IMR-90 (cell line): ENCODE results near the gene ZNF598. TPM values are rescaled to one million over a fixed set of nuclear protein-coding genes. Genes with fewer than 3 reads are reported as not detected.

Experiments
- ATAC-seq: fragments of 200-7000 bp; cut with Tn5 transposase; 2 replicates; pipeline ENCODE4 v1.9.1; 2020; ENCODE audit warnings: low read depth, mild to moderate bottlenecking, moderate library complexity
- BruUV-seq: library from RNA; stranded (reverse); fragments of 400-500 nt; replicated peaks from 2 replicates; lab custom pipeline; 2021; lab: Mats Ljungman, UMichigan
- CTCF ChIA-PET: fragments of 300-600 bp; formaldehyde crosslinking; extraction: SDS; loops from one replicate; lab custom pipeline; 2021; ENCODE audit warnings: antibody characterized with exemption; lab: Yijun Ruan, JAX
- POLR2A ChIA-PET: fragments of 300-600 bp; sonication (Branson Sonifier 250); formaldehyde crosslinking; loops from one replicate; lab custom pipeline; 2022; ENCODE audit warnings: antibody characterized with exemption; ENCODE audit not compliant: unreplicated experiment; lab: Charles Lee
- DNase-seq: peaks from one replicate; pipeline ENCODE4 v3.0.0; 2013
- H2AFZ ChIP-seq: replicated peaks from 2 replicates; pipeline ENCODE3; 2013; ENCODE audit warnings: low read length, mild to moderate bottlenecking; ENCODE audit not compliant: poor library complexity
- H2AK5ac ChIP-seq: 2 replicates; pipeline ENCODE4 v1.6.1; 2013; ENCODE audit warnings: low read depth, low read length, inconsistent platforms
- H2AK9ac ChIP-seq: replicated peaks from 2 replicates; pipeline ENCODE3; 2013; ENCODE audit warnings: mild to moderate bottlenecking, low read depth, low read length, moderate library complexity; ENCODE audit not compliant: poor library complexity
- H2BK120ac ChIP-seq: 2 replicates; pipeline ENCODE4 v1.6.1; 2013; ENCODE audit warnings: low read depth, low read length, inconsistent platforms
- H2BK15ac ChIP-seq: 3 replicates; pipeline ENCODE4 v1.6.1; 2013; ENCODE audit warnings: low read depth, low read length, inconsistent platforms
- H2BK20ac ChIP-seq: 2 replicates; pipeline ENCODE4 v1.6.1; 2013; ENCODE audit warnings: low read depth, mild to moderate bottlenecking, inconsistent platforms, low read length, moderate library complexity
- H2BK5ac ChIP-seq: 2 replicates; pipeline ENCODE4 v1.6.1; 2013; ENCODE audit warnings: mild to moderate bottlenecking, low read depth, low read length, inconsistent platforms; ENCODE audit not compliant: poor library complexity, severe bottlenecking
- H3K14ac ChIP-seq: replicated peaks from 2 replicates; pipeline ENCODE4 v1.6.1; 2013; ENCODE audit warnings: low read depth, low read length, inconsistent platforms
- H3K18ac ChIP-seq: 2 replicates; pipeline ENCODE4 v1.6.1; 2013; ENCODE audit warnings: low read depth, low read length, control low read depth
- H3K23ac ChIP-seq: 2 replicates; pipeline ENCODE4 v1.6.1; 2013; ENCODE audit warnings: low read depth, low read length, inconsistent platforms
- H3K27ac ChIP-seq: 2 replicates; pipeline ENCODE4 v1.5.1; 2013; ENCODE audit warnings: mild to moderate bottlenecking, control low read depth, low read length; ENCODE audit not compliant: insufficient read depth
- H3K27me3 ChIP-seq: 2 replicates; pipeline ENCODE4 v1.6.1; 2013; ENCODE audit warnings: low read length; ENCODE audit not compliant: control insufficient read depth, insufficient read depth
- H3K36me3 ChIP-seq: 2 replicates; pipeline ENCODE4 v1.6.1; 2013; ENCODE audit warnings: low read length, mixed read lengths; ENCODE audit not compliant: control insufficient read depth, insufficient read depth
- H3K4ac ChIP-seq: 2 replicates; pipeline ENCODE4 v1.6.1; 2013; ENCODE audit warnings: low read depth, low read length, inconsistent platforms
- H3K4me1 ChIP-seq: 2 replicates; pipeline ENCODE4 v1.6.1; 2013; ENCODE audit warnings: low read length, mixed read lengths; ENCODE audit not compliant: control insufficient read depth, insufficient read depth
- H3K4me2 ChIP-seq: 2 replicates; pipeline ENCODE4 v1.6.1; 2013; ENCODE audit warnings: low read depth, mild to moderate bottlenecking, control low read depth, low read length, moderate library complexity
- H3K4me3 ChIP-seq: 2 replicates; pipeline ENCODE4 v1.5.1; 2013; ENCODE audit warnings: low read depth, mild to moderate bottlenecking, control low read depth, low read length, moderate library complexity; ENCODE audit not compliant: insufficient read depth
- H3K56ac ChIP-seq: 2 replicates; pipeline ENCODE4 v1.6.1; 2013; ENCODE audit warnings: low read length, inconsistent platforms; ENCODE audit not compliant: insufficient read depth; ENCODE audit errors: extremely low read depth
- H3K79me1 ChIP-seq, 2 experiments: 2 replicates each; pipeline ENCODE4 v1.6.1; 2013; ENCODE audit warnings: low read length in 2 of 2, inconsistent platforms in 1 of 2, low read depth in 1 of 2
- H3K9ac ChIP-seq: 2 replicates; pipeline ENCODE4 v1.6.1; 2013; ENCODE audit warnings: low read depth, low read length, control low read depth
- H3K9me1 ChIP-seq: 2 replicates; pipeline ENCODE4 v1.6.1; 2013; ENCODE audit warnings: low read length, inconsistent platforms; ENCODE audit not compliant: insufficient read depth
- H3K9me3 ChIP-seq: 2 replicates; pipeline ENCODE4 v1.6.1; 2013; ENCODE audit warnings: low read length; ENCODE audit not compliant: control insufficient read depth, insufficient read depth
- H4K20me1 ChIP-seq: 2 replicates; pipeline ENCODE4 v1.6.1; 2013; ENCODE audit warnings: low read length, inconsistent platforms; ENCODE audit not compliant: insufficient read depth
- H4K5ac ChIP-seq: 2 replicates; pipeline ENCODE4 v1.6.1; 2013; ENCODE audit warnings: mild to moderate bottlenecking, low read depth, low read length, control low read depth
- H4K8ac ChIP-seq, 2 experiments: 2 replicates each; pipeline ENCODE4 v1.6.1; 2013; ENCODE audit warnings: low read depth in 2 of 2, low read length in 2 of 2, control low read depth in 1 of 2, inconsistent platforms in 1 of 2
- H4K91ac ChIP-seq: 2 replicates; pipeline ENCODE4 v1.6.1; 2013; ENCODE audit warnings: low read depth, low read length, inconsistent platforms; ENCODE audit not compliant: insufficient read depth
- BHLHE40 ChIP-seq: fragments of 150-350 bp; IDR thresholded peaks from 2 replicates; pipeline ENCODE4 v1.6.1; 2016; ENCODE audit warnings: mild to moderate bottlenecking, low read depth, low read length
- CTCF ChIP-seq: conservative IDR thresholded peaks from 2 replicates; pipeline ENCODE4 v1.5.1; 2012; ENCODE audit warnings: mild to moderate bottlenecking, low read depth, low read length, improper control_type of control experiment
- ELK1 ChIP-seq: fragments of 150-350 bp; IDR thresholded peaks from 2 replicates; pipeline ENCODE4 v1.6.1; 2016; ENCODE audit warnings: low read depth, mild to moderate bottlenecking, low read length, moderate library complexity, borderline replicate concordance
- MAFK ChIP-seq: IDR thresholded peaks from 2 replicates; pipeline ENCODE4 v1.6.1; 2012; ENCODE audit warnings: low read depth, low read length, improper control_type of control experiment
- MAZ ChIP-seq: IDR thresholded peaks from 2 replicates; pipeline ENCODE4 v1.6.1; 2012; ENCODE audit warnings: low read depth, mild to moderate bottlenecking, low read length, improper control_type of control experiment, moderate library complexity, borderline replicate concordance
- NFE2L2 ChIP-seq: fragments of 150-350 bp; IDR thresholded peaks from 2 replicates; pipeline ENCODE4 v1.6.1; 2016; ENCODE audit warnings: low read depth, mild to moderate bottlenecking, low read length
- POLR2A ChIP-seq: IDR thresholded peaks from 2 replicates; pipeline ENCODE4 v1.6.1; 2012; ENCODE audit warnings: mild to moderate bottlenecking, low read depth, low read length
- RAD21 ChIP-seq: IDR thresholded peaks from 2 replicates; pipeline ENCODE4 v1.6.1; 2012; ENCODE audit warnings: low read length, improper control_type of control experiment
- RFX5 ChIP-seq: IDR thresholded peaks from 2 replicates; pipeline ENCODE4 v1.8.0; 2012; ENCODE audit warnings: low read depth, mild to moderate bottlenecking, low read length, moderate library complexity
- SMC3 ChIP-seq: fragments of 150-350 bp; IDR thresholded peaks from 2 replicates; pipeline ENCODE4 v1.6.1; 2016; ENCODE audit warnings: low read depth, mild to moderate bottlenecking, antibody characterized with exemption, low read length, moderate library complexity
- USF2 ChIP-seq: fragments of 150-350 bp; IDR thresholded peaks from 2 replicates; pipeline ENCODE4 v1.6.1; 2017; ENCODE audit warnings: mild to moderate bottlenecking, antibody characterized with exemption, low read length, low read depth
- WGBS, 2 experiments: methylation state at CpG; one replicate each; pipeline versions ENCODE4 v1.1.5 to v1.1.7; 2013; ENCODE audit warnings: missing lambda C conversion rate in 2 of 2; ENCODE audit not compliant: insufficient read length in 1 of 2; ENCODE audit errors: extremely low coverage in 2 of 2; 5-methylcytosine and 5-hydroxymethylcytosine counted together
- dilution Hi-C: fragments of 300-500 bp; cut with HindIII; formaldehyde crosslinking; loops from one replicate; pipeline ENCODE4 v1.14.3; 2018; ENCODE audit warnings: low sequenced_read_pairs; ENCODE audit not compliant: unreplicated experiment
- in situ Hi-C: fragments of 300-500 bp; cut with MboI; formaldehyde crosslinking; loops from 3 replicates; pipeline ENCODE4 v1.14.3; 2019; ENCODE audit warnings: low sequenced_read_pairs, inconsistent platforms, mixed read lengths
- intact Hi-C: fragments of 100-400 bp; cut with micrococcal nuclease; formaldehyde crosslinking; loops from 2 replicates; pipeline ENCODE4 v1.10.0; 2022
- polyA plus RNA-seq, 3 experiments: library from polyadenylated mRNA; depleted of rRNA; stranded (reverse); fragments of >200 nt; gene quantifications; 2 replicates each; pipeline ENCODE4 v1.2.3, GENCODE V29; 2012; ENCODE audit warnings: low replicate concordance in 1 of 3
- total RNA-seq: library from RNA; depleted of rRNA; stranded (reverse); fragments of >200 nt; gene quantifications from 2 replicates; pipeline ENCODE4 v1.2.3, GENCODE V29; 2012

ZNF598 gene
- total and polyA plus RNA-seq, 2 of the 4 experiments (the other 2 are of a cell fraction), result 3.4 to 36.4 TPM

- TF ChIP-seq ELK1, result no peak
These were observed 36.0 kb downstream of the ZNF598 start (continued) for GRCh38 chr16:1973461-1974156.

GRCh38 chr16:1972490-1972877 lies 37.1 kb downstream of the ZNF598 start:
- peaks cover 9 to 36% of the 10 kb centered on the region in 2 experiments for H3K79me1 ChIP-seq
- no peaks in the 10 kb centered on the region; the same call in 1 of the 2 replicates for H4K20me1 ChIP-seq
- no peak overlapping the region for H4K5ac ChIP-seq
- H4K91ac ChIP-seq, result no peak overlapping the region
- peaks cover 6% of the 10 kb centered on the region for H3K4me1 ChIP-seq
- H3K18ac ChIP-seq, result no peak overlapping the region
- H2BK5ac ChIP-seq, result no peak overlapping the region
- ChIA-PET CTCF (no interaction called here), POLR2A (no interaction called here)
- peaks cover 30% of the 10 kb centered on the region for H3K36me3 ChIP-seq
- H3K23ac ChIP-seq, result no peak overlapping the region
- no peak overlapping the region for H2BK15ac ChIP-seq
- no peak overlapping the region for H3K56ac ChIP-seq
- no peak overlapping the region for H3K4ac ChIP-seq
- H2AK9ac ChIP-seq, result peak overlapping the region; percentile 86
- no peak overlapping the region for H2BK20ac ChIP-seq
- H3K9me3 ChIP-seq, result no peaks in the 10 kb centered on the region
- H3K14ac ChIP-seq, result no peak overlapping the region
- dilution Hi-C loops (no loop called here), in situ Hi-C loops (no loop called here), intact Hi-C loops (no loop called here)
- no peak overlapping the region for H2BK120ac ChIP-seq
- no peaks in the 10 kb centered on the region for H3K27me3 ChIP-seq
- WGBS, 2 experiments, result 6% methylated on average over 14 of the region's 22 CpGs; no CpG with 5 or more reads in 1 of the 2 experiments
- H3K9ac ChIP-seq, result peak overlapping the region; percentile 62
- H3K4me2 ChIP-seq, result peak overlapping the region; percentile 75
- peaks cover 3% of the 10 kb centered on the region; the same call in 1 of the 2 replicates for H3K9me1 ChIP-seq
- peak overlapping the region; percentile 10; the same call in 1 of the 2 replicates for H3K27ac ChIP-seq
- TF ChIP-seq CTCF (no peak), USF2 (no peak), SMC3 (no peak), RFX5 (no peak), POLR2A (no peak), RAD21 (no peak), NFE2L2 (no peak), ELK1 (no peak), MAZ (no peak), BHLHE40 (no peak), MAFK (no peak)
- peak; percentile 42 for ATAC-seq
- no peak overlapping the region; a peak in 1 of 4 replicates for H4K8ac ChIP-seq
- peak overlapping the region; percentile 66 for H3K4me3 ChIP-seq
- peak overlapping the region; percentile 91 for H2AFZ ChIP-seq
- BruUV-seq, result no TSS peak
- DNase-seq, result no peak
- H2AK5ac ChIP-seq, result peak overlapping the region; percentile 43; the same call in 1 of the 2 replicates
